Measurements from ENCODE around the gene RAB15.

- TF ChIP-seq CTCF (conservative IDR thresholded peaks at IDR 0.05; ENCODE audit: low read depth, low read length) = no peak
- TF ChIP-seq EZH2 (IDR thresholded peaks at IDR 0.05; ENCODE audit: low read length, unreplicated experiment) = no peak
- no peak for TF ChIP-seq EZH2phosphoT487 (IDR thresholded peaks at IDR 0.05; ENCODE audit: borderline replicate concordance, low read length)
These were observed 40.2 kb upstream of the RAB15 start for GRCh38 chr14:65012353-65012752.

Measured in PC-3 (cell line).